ENCODE measurements around the gene NAB2.

Gene NAB2

DNA sequence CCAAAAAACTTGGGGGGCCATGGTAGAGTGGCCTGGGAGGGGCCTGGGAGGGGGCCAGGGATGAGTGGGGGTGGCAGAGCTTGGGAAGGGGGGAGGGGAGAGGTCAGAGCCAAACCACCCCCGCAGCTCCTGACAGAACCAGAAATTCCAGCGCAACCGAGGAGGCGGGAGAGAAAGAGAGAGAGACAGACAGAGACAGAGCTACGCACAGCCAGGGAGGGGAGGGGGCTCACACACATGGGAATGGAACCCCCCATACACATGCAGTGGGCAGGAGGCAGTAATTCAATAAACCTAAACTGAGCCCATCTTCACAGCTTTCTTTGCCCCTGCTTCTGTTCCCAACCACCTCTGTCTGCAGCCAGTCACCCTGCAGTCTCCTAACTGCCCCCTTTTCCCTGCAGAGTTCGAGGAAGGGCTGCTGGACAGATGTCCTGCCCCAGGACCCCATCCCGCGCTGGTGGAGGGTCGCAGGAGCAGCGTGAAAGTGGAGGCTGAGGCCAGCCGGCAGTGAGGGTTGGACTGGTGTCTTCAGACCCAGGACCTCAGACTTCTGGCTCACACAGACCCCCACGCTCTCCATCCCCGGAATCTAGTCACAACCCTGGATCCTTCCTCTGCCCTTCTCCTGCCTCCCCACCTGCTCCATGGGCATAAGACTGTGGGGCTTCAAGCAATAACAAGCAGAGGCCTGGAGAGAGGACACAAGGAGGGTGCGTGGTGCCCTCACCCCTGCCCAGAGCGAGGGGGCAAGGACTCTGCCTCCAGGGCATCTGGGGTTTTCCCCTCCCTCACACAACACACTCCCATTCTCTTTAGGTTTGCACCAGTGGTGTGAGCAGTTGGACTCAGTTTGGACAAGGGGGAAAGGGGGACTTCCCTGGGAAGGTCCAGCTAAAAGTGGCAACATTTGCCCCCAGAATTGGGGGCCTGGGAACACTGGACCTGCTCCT is 5.6 kb downstream of the NAB2 start:
- no peak for DNase-seq (ENCODE audit: low read depth in 2 of 2)

DNA sequence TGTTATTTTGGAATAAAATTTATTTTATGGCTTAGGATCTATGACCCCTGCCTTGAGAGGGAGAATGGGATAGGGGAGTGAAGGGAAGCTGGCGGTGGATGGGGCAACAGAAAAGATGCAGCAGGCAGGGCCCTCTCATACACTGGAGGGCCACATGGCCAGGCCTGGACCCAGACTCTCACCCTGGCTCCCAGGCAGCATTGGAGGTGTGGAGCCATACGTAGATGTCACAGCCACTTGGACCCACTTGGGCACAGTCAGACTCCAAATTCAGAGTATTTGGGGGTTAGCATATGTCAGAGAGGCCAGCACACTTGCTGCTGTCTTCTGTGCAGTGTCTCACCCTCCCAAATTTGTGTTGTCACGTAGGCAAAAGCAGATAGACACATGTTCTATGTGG is 6.5 kb downstream of the NAB2 start:
- no peak for DNase-seq (ENCODE audit: low read depth in 2 of 2)

DNA sequence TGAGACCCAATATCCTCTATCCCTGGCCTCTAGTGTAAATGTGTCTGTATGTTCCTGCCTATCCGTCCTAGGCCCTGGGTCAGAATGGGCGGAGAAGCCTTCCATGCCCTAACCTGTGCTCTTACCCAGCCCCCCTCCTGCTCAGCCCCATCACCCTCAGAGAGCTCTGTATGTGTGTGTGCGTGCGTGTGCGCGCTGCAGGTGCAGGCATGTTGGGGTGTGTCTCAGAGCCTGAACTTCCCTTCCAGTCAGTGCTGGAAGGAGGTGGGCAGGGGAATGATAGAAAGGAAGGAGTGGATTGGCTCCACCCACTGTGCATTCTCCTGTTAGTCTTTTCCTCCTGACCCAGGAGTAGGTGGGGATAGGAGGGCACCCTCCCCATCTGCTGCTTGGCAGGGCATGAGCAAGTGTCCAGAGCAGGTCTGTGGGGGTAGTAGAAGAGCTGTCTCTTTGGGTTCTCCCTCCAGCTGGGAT is 7.2 kb downstream of the NAB2 start:
- DNase-seq (ENCODE audit: low read depth in 2 of 2), result no peak

DNA sequence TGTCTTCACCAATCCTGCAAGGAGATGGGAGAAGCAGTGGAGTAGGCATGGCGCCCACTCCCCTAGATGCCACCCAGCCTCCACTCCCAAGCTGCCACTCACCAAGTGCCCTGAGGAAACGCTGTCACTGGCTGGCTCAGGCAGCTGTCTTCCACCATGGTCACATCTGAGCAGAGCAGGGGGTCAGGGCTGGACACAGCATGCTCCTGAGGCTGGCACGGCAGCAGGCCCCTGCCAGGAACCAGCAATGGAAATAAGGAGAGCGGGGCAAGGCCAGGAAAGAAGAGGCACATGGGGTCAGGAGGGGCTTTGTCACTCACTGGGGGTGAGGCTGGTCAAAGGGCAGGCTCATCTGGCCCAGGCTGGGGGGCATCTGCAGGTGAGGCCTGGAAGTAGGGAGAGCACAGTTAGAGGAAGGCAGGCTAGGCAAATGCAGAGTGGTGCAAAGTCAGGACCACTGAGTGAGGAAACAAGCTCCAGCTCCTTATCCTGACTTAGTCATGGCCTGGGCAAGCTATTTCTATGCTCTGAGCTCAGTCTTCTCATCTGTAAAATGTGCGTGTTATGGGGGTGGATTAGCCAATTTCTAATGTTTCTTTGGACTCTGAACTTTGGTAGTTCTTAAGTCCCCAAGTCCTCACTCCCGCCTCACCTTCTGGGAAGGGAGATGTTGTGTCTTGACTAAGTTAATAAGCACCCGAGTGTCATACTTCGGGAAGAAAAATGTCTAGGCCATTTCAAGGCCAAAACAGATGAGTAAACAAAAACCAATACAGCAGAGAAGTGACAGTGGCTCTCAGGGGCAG is 8.0 kb downstream of the NAB2 start:
- DNase-seq (ENCODE audit: low read depth in 2 of 2), result no peak

DNA sequence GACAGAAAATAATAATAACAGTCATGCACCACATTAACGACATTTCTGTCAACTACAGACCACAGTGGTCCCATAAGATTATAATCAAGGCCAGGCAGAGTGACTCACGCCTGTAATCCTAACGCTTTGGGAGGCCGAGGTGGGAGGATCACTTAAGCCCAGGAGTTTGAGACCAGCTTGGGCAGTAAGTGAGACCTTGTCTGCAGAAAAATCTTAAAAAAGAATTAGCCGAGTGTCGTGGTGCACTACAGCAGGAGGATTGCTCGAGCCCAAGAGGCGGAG is 8.6 kb downstream of the NAB2 start:
- no peak for DNase-seq (ENCODE audit: low read depth in 2 of 2)

DNA sequence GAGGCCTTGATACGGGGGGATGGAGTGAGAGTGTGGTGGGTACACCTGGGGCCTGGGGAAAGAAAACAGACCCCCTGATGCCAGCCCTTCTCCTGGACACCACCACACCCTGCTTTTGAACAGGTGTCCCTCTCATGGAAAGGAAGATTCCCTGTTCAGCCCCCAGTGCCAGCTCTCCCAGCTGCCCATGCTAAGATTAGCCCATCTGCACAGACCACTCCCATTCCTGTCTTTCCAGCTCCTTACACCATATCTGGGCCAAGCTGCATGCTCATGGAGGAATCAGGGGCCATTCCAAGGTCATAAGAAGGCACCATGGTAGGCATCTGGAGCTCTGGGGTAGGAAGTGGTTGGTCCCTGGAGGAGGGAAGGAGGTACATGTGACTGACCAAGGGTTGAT is 9.6 kb downstream of the NAB2 start:
- DNase-seq (ENCODE audit: low read depth in 2 of 2), result no peak

DNA sequence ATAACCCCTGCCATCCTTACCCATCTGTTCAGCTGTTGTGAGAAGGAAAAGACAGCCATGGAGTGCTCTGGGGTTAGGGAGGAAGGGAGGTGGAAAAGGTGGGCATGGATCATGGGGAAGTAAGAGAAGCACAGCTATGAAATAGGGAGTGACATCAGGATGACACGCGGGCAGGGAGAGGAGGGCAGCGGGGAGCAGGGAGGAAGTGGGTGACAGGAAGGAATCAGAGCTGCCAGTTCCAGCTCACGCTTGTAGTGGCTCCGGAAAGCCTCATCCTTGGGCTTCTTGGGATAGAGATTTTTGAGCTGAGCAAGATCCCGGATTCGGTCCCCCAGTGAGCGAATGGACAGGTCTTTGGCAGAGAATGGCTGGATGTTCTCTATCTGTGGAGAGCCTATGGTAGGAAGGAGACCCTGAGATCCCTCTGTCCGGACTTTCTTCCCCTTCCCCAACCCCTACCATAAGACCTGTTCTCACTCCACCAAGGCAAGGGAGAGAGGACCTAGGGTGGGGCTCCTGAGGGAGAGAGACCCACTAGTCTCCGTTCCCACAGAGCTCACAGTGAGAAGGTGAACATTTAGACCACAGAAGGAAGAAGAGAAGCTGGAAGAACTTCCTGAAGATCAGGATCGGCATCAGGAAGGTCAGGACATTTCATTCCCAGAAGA is 10.3 kb downstream of the NAB2 start:
- DNase-seq (ENCODE audit: low read depth in 2 of 2), result no peak

DNA sequence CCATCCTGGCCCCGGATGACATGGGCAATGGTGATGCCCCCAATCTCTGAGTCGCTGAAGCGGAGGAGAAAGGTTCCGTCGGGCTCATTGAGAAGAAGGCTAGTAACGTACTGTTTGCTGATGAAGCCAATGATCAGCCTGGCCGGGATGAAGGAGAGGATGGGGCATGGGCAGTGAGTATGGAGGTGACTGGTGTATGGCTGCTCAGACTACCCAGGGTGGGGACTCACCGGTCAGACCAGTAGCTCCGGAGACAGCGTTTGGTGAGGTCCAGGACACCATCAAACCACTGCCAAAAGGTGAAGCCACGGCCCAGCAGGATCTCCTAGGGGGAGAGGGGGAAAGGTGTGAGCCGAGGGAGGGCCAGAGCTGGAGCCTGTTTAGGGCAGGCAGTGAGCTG is 10.9 kb downstream of the NAB2 start:
- no peak for DNase-seq (ENCODE audit: low read depth in 2 of 2)

DNA sequence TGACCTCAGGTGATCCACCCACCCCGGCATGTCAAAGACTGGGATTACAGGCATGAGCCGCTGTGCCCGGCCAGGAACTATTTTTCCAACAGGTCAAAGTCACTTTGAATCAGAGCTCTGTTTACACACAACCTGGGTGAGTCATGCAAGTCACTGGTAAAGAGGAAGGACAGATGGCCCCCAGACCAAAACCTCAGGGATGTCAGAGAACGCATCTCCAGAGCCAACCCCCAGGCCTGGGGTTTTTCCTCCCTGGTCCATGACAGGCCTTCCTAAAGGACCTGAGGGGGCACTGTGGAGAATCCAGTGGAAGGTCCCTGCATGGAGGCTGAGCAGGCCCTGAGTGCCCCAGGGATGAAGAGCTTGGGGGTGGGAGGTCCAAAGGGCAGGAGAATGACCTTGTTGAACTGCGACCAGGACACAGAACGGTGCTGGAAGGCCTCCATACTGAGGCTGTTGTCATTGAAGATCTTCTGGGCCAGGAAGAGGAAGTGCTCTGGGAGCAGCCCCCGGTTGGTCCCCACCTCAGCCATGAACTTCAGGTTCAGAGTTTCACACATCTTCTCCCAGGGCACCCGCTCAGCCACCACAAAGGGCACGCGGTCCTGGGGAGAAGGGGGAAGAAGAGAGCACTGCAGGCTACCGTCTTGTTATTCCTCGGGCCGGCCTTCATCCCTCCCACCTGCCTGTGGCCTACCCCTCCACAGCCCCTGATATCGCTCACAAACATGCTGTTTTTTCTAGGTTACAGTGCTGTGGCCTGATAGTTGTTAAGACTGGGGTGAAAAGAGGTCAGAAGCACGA is 13.2 kb downstream of the NAB2 start:
- DNase-seq (ENCODE audit: low read depth in 2 of 2), result no peak

DNA sequence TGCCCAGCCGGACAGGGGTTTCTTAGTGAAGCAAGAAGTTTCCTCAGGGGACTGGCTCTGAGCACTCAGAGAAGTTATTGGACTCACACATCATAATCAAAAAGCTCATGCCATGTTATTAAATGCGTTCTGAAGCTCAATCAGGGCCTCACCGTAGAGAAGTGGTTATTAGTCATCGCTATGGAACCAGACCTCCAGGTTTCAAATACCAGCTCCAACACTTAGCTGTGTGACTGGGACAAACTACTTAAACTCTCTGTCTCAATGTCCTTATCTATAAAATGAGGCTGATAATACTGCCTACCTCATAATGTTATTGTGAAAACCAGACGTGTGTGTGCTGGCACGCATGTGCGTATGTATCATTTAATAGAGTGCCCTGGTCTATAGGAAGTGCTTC is 14.9 kb downstream of the NAB2 start:
- DNase-seq (ENCODE audit: low read depth in 2 of 2), result no peak

DNA sequence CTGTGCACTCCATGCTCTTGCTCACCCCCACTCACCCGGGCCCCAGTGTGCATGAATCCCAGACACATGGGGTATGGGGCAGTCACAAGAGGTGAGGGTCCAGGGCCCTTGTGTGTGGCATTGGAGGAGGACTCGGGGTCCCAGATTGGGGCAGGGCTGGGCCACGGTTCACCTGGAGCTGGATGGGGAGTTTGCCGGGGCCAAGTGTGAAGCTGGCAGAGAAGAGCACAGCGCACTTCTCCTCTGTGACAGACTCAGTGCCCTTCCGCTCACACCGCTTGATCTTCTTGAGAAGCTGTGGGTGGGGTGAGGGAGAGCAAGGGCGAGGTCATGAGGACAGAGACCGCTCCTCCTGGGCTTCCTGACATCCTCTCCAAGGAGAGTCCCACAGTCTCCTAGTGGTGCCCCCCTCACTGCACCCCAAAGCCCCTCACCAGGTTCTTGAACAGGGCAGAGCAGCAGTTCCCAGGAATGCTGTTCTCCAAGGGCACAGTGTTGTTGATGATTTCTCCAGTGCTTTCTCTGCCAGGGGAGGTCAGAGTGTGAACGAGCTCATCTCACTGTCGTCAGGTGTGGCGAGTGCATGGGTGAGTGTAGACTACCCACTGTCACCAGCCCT is 15.5 kb downstream of the NAB2 start:
- DNase-seq (ENCODE audit: low read depth in 2 of 2), result no peak

DNA sequence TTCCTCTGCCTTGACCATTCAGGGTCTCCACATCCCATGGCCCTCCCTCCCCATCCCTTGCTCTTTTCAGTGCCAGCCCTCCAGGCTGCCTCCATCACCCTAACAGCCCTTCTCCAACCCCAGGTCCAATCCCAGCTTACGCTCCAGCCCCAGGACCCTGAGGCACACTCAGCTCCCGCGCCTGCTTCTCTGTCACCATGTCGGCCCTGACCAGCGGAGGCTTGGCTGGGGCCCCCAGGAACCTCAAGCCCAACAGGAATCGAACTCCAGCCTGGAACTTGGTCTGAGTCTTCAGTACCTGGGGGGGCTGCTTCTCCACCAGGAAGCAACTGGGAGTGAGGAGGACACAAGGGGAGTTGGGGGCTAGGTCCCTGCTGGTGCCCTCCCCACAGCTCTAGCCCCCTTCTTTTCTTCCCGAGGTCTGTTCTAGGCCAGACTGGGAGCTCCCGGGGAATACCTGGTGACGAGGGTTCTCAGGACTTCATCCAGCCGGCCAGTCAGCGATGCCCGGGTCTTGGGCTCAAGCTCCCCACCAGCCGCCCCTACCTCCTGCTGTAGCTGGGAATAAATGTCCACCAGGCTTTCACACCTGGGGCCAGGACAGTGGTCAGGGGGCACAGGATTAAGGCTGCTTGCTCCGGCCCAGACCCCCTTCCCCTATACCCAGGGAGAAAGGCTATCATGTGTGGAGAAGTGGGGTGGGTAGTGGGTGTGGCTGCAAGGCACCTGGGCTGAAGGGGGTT is 16.3 kb downstream of the NAB2 start:
- DNase-seq (ENCODE audit: low read depth in 2 of 2), result no peak

DNA sequence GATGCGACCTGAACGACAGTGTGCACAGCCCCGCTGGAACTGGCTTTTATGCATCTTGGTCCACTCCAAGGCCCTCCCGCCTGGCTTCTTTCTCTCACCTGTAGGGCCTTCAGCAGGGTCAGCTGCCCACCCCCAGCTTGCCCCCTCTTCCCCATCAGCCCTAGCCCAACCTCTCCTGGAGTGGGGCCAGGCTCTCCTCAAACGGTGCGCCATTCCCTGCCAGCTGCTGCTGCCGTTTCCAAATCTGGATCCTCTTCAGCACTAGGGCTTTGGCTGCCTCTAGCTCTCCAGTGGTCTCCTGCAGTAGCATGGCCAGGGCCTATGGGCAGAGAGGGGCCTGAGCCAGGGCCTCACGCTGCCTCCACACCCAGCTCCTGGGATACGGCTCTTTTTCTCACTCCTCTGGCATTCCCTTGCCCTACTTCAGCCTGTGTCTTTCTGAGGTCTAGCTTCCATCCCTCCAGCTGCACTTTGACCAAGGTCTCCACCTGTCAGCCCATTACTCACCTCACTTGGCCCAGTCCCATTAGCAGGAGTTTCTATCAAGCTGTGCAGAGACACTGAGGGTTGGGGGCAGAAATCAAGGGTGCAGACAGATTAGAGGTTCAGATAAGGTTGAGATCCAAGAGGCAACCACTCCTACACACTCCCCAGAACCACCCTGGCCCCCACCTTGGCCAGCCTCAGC is 17.3 kb downstream of the NAB2 start:
- DNase-seq (ENCODE audit: low read depth in 2 of 2), result no peak

DNA sequence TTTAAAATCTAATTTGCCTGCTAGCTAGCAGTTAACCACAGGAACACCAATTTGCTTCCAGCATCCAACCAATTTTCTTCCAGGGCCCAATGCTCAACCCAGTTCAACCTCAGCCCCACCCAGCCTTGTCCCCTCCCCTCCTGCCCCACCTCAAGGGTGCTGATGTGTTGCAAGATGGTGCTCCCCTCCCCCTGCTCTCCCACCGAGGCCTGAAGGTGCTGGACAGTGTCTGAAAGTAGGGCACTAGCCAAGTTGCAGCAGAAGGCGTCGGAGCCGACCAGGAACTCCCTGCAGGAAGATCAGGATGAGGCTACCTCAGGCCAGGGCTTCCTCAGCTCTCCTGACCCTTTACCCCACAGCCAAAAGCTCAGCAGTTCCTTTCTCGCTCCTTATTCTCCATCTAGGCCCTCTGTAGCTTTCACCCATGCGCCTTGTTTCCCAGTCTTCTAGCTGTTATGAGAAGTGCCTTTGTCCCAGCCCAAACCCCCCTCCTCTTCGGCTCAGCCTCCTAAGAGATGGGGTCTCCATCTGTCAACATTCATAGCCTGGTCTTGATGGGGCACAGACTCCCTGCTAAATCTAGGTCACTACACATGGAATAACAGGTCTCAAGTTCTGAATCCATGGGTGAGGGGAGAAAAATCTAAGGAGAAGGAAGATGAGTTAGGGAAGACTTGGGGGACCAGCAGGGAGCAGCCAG is 18.7 kb downstream of the NAB2 start:
- no peak for DNase-seq (ENCODE audit: low read depth in 2 of 2)

DNA sequence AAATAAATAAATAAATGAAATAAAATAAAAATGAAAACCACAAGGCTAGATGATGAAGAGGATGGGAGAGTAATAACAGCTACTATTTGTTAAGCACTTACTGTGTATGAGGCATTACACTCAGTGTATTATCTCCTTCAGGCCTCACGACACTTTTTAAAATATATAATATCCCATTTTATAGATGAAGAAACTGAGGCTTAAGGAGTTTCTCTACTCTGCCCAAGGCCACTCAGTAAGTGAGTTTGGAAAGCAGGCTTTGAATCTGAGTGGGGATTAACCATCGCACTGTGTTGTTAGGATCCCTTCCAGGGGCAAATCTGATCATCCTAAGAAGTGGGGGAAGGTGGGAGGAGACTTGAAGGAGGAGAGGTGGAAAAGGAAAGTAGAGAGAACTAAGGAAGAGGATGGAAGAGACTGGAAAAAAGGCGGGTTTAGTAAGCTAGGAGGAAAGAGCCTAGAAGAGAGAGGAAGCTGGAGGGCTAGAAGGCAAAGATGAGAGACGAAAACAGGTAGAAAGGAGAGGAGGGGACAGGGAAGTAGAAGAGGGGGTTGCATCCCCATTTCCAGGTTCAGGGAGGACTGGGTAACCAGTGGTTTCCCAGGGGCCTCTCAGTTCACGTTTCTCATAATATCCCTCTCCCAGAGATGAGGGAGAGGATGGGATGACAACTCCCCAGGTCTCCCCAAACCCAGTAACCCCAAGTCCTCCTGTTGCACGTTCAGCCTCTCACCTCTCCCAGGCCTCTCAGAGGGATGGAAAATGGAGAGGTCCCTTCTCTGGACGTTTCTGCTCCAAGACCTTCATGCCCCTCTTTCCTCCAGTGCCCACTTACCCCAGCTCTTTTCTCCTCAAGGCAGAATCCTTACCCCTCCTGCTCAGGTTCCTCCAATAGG is 20.5 kb downstream of the NAB2 start:
- DNase-seq (ENCODE audit: low read depth in 2 of 2), result no peak

DNA sequence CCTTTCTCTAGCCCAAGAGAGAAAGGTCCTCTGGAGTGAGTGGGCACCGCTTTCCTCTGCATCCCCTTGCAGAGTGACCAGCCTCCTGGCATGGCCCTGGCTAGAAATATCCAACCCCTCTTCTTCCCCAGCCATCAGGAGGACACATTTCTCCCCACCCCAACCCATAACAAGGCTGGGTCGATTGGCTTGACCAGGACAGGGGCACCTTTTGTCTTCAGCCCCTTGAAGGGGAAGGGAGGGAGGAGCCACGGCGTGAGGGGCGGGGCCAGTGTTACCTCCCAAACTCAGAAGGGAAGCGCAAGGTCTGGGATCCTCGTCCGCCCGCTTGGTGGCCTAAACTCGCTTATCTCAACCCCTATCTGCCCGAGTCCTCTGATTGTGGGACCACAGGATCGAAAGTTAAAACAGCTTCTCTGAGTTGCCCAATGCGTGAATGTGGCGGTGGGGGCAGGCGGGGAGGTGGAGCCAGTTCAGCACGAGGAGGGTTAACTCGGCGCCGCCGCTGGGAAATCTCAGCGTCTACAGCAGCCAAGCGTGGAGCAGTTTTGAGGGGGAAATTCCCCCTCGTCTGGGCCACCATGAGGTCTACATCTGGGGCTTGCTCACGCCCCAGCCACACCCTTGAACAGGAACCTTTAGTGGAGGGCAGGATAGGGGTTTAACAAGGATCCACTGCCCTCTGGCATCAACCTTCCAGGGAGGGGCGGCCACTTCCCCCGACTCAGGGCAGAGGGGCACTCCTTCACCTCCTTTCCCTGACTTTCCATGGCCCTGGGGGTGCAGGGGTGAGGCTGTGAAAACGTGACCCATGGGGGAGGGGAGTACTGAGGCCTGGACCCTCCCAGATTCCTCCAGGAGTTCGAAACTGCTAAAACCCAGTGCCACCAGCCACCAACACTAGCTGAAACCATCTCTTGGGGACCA is 21.5 kb downstream of the NAB2 start:
- DNase-seq (ENCODE audit: low read depth in 2 of 2), result peak; percentile 69 to 72
